ENCODE data around the gene SNX20. TPM values are rescaled to one million over a fixed set of nuclear protein-coding genes. Genes with fewer than 3 reads are reported as not detected.

The SNX20 gene, protein sequence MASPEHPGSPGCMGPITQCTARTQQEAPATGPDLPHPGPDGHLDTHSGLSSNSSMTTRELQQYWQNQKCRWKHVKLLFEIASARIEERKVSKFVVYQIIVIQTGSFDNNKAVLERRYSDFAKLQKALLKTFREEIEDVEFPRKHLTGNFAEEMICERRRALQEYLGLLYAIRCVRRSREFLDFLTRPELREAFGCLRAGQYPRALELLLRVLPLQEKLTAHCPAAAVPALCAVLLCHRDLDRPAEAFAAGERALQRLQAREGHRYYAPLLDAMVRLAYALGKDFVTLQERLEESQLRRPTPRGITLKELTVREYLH
- not detected in 2 replicates for total RNA-seq (ENCODE audit: low replicate concordance)
- long read RNA-seq = 0 reads

DNA sequence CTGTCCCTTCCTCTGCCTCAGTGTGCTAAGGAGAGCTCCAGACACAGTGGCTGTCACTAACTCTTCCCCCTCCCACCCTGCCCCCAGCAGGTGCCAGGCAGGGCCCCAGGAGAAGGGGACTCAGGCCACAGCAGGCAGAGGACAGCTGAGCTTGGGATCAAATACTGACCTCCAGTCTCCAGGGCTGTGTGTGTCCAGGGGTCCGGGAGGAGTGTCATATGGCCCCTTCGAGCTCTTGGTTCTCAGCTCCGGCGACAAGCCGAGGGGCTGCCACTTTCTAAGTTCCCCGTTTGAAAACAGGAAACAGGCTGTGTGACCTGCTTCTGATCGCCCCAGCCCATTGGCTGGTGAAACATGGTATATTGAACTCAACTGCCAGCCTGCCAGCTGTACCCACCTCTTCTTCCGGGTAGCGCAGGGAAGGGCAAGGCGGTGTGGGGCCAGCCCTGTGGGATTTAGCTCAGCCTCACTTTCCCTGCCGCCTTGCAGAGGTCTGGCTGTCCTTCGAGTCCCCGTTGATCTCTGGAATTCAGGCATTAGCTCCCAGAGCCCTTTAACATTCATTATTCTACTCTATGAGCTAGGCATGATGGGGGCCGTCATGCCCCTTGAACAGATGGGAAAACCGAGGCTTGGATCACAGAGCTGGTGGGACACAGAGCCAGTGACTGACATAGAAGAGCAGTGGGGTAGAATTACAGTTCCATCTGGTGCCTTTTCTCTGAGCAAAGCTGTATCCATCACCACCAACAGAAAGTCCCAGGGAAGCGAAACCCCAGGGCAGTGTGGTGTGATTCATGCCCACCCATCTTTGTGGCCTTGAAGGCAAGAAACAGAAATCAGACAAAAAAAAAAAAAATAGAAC, at the start of gene SNX20:
TSS of gene SNX20 (minus strand) at position 292 of the 865 bp plus-strand sequence. CDS start 3,786 bp downstream, outside the sequence.
- Mint-ChIP-seq H3K4me1 (ENCODE audit: unreplicated experiment) (peaks cover 5% of the 10 kb centered on the region), H3K4me3 (no peak within 1 kb of the TSS), H3K27ac (no peak within 1 kb of the TSS), H3K9me3 (no peaks in the 10 kb centered on the region), H3K36me3 (no peaks in the 10 kb centered on the region), H3K27me3 (no peaks in the 10 kb centered on the region)
- TF ChIP-seq, protein P1, sequence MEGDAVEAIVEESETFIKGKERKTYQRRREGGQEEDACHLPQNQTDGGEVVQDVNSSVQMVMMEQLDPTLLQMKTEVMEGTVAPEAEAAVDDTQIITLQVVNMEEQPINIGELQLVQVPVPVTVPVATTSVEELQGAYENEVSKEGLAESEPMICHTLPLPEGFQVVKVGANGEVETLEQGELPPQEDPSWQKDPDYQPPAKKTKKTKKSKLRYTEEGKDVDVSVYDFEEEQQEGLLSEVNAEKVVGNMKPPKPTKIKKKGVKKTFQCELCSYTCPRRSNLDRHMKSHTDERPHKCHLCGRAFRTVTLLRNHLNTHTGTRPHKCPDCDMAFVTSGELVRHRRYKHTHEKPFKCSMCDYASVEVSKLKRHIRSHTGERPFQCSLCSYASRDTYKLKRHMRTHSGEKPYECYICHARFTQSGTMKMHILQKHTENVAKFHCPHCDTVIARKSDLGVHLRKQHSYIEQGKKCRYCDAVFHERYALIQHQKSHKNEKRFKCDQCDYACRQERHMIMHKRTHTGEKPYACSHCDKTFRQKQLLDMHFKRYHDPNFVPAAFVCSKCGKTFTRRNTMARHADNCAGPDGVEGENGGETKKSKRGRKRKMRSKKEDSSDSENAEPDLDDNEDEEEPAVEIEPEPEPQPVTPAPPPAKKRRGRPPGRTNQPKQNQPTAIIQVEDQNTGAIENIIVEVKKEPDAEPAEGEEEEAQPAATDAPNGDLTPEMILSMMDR (conservative IDR thresholded peaks at IDR 0.05) = no peak
- DNase-seq (ENCODE audit: extremely low spot score, unreplicated experiment) = no peak

DNA sequence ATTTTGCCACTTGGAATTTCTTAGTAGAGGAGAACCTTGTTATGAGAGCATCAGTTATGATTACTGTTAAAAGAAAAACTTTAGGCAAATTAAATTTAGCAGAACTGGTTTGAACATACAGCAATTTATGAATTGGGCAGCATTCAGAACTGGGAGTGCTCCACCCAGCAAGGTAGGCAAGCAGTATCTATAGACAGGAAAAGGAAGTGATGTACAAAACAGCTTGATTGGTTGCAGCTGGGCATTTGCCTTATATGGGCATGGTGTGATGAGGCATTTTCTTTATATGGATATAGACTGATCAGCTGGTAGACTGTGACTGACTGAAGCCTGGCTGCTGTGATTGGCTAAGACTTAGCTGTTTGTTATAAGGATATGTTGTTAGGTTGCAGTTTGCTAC, 43.2 kb upstream of the SNX20 start:
- no peak overlapping the region for H3K27ac Mint-ChIP-seq
- H3K36me3 Mint-ChIP-seq = no peaks in the 10 kb centered on the region
- H3K27me3 Mint-ChIP-seq = no peaks in the 10 kb centered on the region
- peaks cover 4% of the 10 kb centered on the region for H3K4me1 Mint-ChIP-seq (ENCODE audit: unreplicated experiment)
- TF ChIP-seq, protein P1 (conservative IDR thresholded peaks at IDR 0.05) = no peak
- no peak overlapping the region for H3K4me3 Mint-ChIP-seq
- peaks cover 13% of the 10 kb centered on the region for H3K9me3 Mint-ChIP-seq
- DNase-seq (ENCODE audit: extremely low spot score, unreplicated experiment) = no peak

DNA sequence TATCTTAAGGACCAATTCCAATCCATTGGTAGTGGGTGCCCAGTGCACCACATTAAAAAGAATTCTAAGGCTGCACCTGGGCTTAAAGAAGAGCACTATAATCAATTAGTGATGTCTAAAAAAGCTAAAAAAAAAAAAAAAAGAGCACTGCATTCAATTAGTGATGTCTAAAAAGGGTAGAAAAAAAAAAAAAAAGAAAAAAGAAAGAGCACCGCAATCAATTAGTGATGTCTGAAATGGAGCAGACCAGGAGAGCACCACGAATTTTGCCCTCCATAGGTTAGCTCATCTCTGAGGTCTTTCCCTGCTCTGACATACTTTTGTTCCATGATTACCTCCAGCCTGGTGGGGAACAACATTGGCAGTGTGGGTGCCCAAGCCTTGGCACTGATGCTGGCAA, 41.8 kb upstream of the SNX20 start:
- TF ChIP-seq, protein P1 (conservative IDR thresholded peaks at IDR 0.05) = no peak
- Mint-ChIP-seq H3K27me3 (no peaks in the 10 kb centered on the region), H3K4me1 (ENCODE audit: unreplicated experiment) (peaks cover 14% of the 10 kb centered on the region), H3K27ac (no peak overlapping the region), H3K4me3 (no peak overlapping the region), H3K36me3 (no peaks in the 10 kb centered on the region), H3K9me3 (peaks cover 13% of the 10 kb centered on the region)
- no peak for DNase-seq (ENCODE audit: extremely low spot score, unreplicated experiment)

DNA sequence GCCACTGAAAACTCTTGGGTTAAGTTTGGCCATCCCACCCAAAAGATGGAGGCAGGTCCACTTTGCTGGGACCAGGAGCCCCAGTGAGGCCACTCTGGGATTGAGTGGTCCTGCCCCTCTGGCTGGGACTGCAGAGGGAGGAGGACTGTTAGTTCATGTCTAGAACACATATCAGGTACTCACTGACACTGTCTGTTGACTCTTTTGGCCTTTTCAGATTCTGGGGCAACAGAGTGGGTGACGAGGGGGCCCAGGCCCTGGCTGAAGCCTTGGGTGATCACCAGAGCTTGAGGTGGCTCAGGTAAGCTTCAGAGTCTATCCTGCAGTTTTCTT, 41.3 kb upstream of the SNX20 start:
- Mint-ChIP-seq H3K9me3 (peaks cover 13% of the 10 kb centered on the region), H3K4me3 (no peak overlapping the region), H3K27me3 (no peaks in the 10 kb centered on the region), H3K36me3 (no peaks in the 10 kb centered on the region), H3K27ac (no peak overlapping the region), H3K4me1 (ENCODE audit: unreplicated experiment) (peaks cover 17% of the 10 kb centered on the region)
- no peak for DNase-seq (ENCODE audit: extremely low spot score, unreplicated experiment)
- TF ChIP-seq, protein P1 (conservative IDR thresholded peaks at IDR 0.05) = no peak

DNA sequence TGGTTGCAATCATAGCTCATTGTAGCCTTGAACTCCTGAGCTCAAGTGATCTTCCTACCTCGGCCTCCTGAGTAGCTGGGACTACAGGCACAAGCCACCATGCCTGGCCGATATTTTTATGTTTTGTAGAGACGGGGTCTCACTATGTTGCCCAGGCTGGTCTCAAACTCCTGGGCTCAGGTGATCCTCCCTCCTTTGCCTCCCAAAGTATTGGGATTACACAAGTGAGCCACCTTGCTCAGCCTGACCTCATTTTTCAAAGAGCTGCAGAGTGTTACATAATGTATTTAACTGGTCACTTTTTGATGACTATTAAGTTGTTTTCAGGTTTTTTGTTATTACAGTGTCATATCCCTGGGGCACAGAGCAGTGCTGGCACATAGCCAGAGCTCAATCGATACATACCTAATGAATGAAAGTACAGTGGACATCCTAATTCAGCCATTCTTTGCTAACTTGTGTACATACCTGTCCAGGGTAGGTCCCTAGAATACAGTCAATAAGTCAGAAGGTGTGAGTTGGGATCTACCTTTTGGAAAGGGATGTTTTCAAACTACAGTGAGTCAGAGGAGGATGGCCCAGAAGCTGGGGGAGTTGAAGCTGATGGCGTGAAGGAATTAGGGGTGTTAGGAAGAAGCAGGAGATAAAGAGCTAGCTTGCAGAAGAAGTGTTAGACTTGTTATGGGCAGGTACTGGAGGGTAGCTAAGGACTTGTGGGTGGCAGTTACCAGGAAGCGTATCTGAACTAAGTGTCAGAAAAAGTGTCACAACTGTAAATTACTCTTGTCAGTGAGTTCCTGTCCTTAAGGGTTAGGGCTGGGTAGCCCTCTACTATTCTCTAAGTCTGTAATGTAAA, 40.7 kb upstream of the SNX20 start:
- H3K9me3 Mint-ChIP-seq = peaks cover 13% of the 10 kb centered on the region
- H3K27me3 Mint-ChIP-seq = no peaks in the 10 kb centered on the region
- peak overlapping the region; percentile 27 for H3K4me3 Mint-ChIP-seq
- DNase-seq (ENCODE audit: extremely low spot score, unreplicated experiment) = no peak
- TF ChIP-seq, protein P1 (conservative IDR thresholded peaks at IDR 0.05) = no peak
- no peaks in the 10 kb centered on the region for H3K36me3 Mint-ChIP-seq
- peak overlapping the region; percentile 64 for H3K27ac Mint-ChIP-seq
- peaks cover 23% of the 10 kb centered on the region for H3K4me1 Mint-ChIP-seq (ENCODE audit: unreplicated experiment)
